Measurements from ENCODE around the gene GIT1.
"Not testable (repeated sequence)": the region's sequence is repeated elsewhere in the genome, so short reads cannot be mapped to it uniquely, and the experiment has no call there.

DNA sequence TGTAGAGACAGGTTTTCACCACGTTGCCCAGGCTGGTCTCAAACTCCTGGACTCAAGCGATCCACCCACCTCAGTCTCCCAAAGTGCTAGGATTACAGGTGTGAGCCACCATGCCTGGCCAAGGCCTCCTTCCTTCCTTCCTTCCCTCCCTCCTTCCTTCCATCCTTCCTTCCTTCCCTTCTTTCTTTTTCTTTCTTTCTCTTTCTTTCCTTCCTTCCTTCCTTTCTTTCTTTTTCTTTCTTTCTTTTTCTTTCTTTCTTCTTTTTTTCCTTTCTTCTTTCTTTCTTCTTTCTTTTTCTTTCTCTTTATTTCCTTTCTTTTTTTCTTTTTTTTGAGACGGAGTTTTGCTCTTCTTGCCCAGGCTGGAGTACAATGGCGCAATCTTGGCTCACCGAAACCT lies 31.3 kb downstream of the GIT1 start:
- TF ChIP-seq POLR2A (IDR thresholded peaks at IDR 0.05; ENCODE audit: low read length); GATA1 (IDR thresholded peaks at IDR 0.05; ENCODE audit: low read depth, low read length): not testable (repeated sequence)
